Upper lobe of left lung (tissue), 6 donors: ENCODE measurements around the gene TLCD2. TPM values are rescaled to one million over a fixed set of nuclear protein-coding genes. Genes with fewer than 3 reads are reported as not detected.

ENCODE experiments used
- ATAC-seq, 2 donors: fragments of 200-7000 bp; cut with Tn5 transposase; one replicate each; pipeline ENCODE4 v1.9.1; 2022; ENCODE audit warnings: mild to moderate bottlenecking in 2 of 2, moderate library complexity in 2 of 2; ENCODE audit not compliant: low FRiP score in 2 of 2
- DNase-seq, 2 donors: peaks; one replicate each; pipeline ENCODE4 v3.0.0-alpha.2; 2019 to 2020
- H3K27ac ChIP-seq, 4 donors: fragments of 200-600 bp; sonication (generic); one replicate each; pipeline ENCODE4 v1.5.1; 2016 to 2019
- H3K27me3 ChIP-seq, 4 donors: fragments of 200-600 bp; sonication (generic); one replicate each; pipeline ENCODE4 v1.5.1; 2017 to 2019
- H3K36me3 ChIP-seq, 4 donors: fragments of 200-600 bp; sonication (generic); one replicate each; pipeline ENCODE4 v1.5.1; 2016 to 2019
- H3K4me1 ChIP-seq, 4 donors: fragments of 200-600 bp; sonication (generic); one replicate each; pipeline ENCODE4 v1.5.1; 2018 to 2019
- H3K4me3 ChIP-seq, 4 donors: fragments of 200-600 bp; sonication (generic); one replicate each; pipeline ENCODE4 v1.5.1; 2017 to 2019; ENCODE audit warnings: mild to moderate bottlenecking in 2 of 4, moderate library complexity in 1 of 4
- H3K9me3 ChIP-seq, 4 donors: fragments of 200-600 bp; sonication (generic); one replicate each; pipeline ENCODE4 v1.5.1; 2018 to 2019
- EP300 ChIP-seq, 4 donors: sonication (generic); formaldehyde crosslinking; IDR thresholded peaks; one replicate each; pipeline ENCODE4 v1.5.1; 2017; ENCODE audit warnings: antibody characterized with exemption in 4 of 4, control low read depth in 2 of 4
- POLR2A ChIP-seq, 4 donors: fragments of 450-650 bp; IDR thresholded peaks; one replicate each; pipeline ENCODE4 v1.5.1; 2016 to 2017; ENCODE audit warnings: antibody characterized with exemption in 4 of 4, mild to moderate bottlenecking in 2 of 4
- POLR2AphosphoS5 ChIP-seq, 2 donors: sonication (generic); formaldehyde crosslinking; IDR thresholded peaks; one replicate each; pipeline ENCODE4 v1.5.1; 2017; ENCODE audit warnings: antibody characterized with exemption in 2 of 2
- WGBS, 2 donors: methylation state at CpG; one replicate each; pipeline ENCODE4 v1.1.5; 2017 to 2018; 5-methylcytosine and 5-hydroxymethylcytosine counted together
- total RNA-seq, 6 donors: library from RNA; depleted of rRNA in 4 of 6; stranded (reverse); fragments of >200 nt in 4 of 6; gene quantifications; one replicate each; pipeline versions ENCODE4 v1.1.0 to v1.2.1, GENCODE V29; 2016 to 2021
- TF ChIP-seq, protein P1 (sequence below), 6 experiments: fragments of 450-650 bp in 4 of 6; fragments of 200-600 bp in 2 of 6; sonication (generic) in 2 of 6; IDR thresholded peaks; one replicate each; pipeline ENCODE4 v1.5.1; 2016 to 2019; ENCODE audit warnings: antibody characterized with exemption in 6 of 6
- donor health status: DM: no; HTN: no; CAD: no; lungs with moderate emphysema.
- donor health status: DM: no; HTN: yes; CAD: no; lungs with severe emphysema.

TLCD2 gene
- total RNA-seq, 6 donors from 2014 or later = 11.3 to 24.7 (median 14.9) TPM

DNA sequence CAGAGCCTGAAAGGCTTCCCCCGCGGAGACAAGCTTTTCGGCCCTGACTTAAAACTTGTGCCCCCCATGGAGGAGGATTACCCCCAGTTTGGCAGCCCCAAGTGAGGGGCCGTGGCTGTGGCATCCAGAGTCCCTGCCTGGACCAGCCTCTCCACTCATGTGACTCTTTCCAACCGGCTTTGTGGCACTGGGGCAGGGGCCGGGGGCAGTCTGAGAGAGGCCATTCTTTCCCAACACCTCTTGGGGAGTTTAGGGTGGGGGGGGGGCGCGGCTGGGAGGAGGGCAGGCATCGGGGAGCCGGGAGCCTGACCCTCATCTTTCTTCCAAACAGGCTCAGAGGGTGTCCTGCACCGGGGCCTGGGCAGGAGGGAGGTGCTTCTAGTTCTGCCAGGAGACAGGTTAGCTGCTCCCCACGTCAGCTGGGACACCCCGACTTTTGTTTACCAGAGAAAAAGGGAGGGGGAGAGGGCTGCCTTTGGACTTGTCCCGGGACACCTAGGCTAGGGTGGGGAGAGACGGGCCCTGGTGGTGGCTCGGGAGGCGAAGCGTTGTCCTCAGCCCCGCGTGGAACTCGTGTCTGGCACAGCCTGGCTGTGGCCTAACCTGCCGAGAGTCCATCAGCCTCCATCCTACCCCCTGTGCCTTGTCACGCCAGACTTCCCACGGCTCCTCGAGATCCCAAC, 44.4 kb upstream of the TLCD2 start:
- 66 to 69% methylated on average over 18 to 22 of the region's 25 CpGs for WGBS, 2 donors
- peak in 1 of 2 donors; percentile 69 for DNase-seq
- TF ChIP-seq, protein P1, sequence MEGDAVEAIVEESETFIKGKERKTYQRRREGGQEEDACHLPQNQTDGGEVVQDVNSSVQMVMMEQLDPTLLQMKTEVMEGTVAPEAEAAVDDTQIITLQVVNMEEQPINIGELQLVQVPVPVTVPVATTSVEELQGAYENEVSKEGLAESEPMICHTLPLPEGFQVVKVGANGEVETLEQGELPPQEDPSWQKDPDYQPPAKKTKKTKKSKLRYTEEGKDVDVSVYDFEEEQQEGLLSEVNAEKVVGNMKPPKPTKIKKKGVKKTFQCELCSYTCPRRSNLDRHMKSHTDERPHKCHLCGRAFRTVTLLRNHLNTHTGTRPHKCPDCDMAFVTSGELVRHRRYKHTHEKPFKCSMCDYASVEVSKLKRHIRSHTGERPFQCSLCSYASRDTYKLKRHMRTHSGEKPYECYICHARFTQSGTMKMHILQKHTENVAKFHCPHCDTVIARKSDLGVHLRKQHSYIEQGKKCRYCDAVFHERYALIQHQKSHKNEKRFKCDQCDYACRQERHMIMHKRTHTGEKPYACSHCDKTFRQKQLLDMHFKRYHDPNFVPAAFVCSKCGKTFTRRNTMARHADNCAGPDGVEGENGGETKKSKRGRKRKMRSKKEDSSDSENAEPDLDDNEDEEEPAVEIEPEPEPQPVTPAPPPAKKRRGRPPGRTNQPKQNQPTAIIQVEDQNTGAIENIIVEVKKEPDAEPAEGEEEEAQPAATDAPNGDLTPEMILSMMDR (IDR thresholded peaks at IDR 0.05) = no peak
- TF ChIP-seq EP300 (IDR thresholded peaks at IDR 0.05) (no peak), POLR2A (IDR thresholded peaks at IDR 0.05) (peak in 1 of 4 donors; percentile 26)
- H3K36me3 ChIP-seq = no peaks in the 10 kb centered on the region
- H3K9me3 ChIP-seq = no peaks in the 10 kb centered on the region
- no peaks in the 10 kb centered on the region for H3K27me3 ChIP-seq
- H3K4me3 ChIP-seq = peak overlapping the region in 2 of 4 donors; percentile 39 to 48
- H3K27ac ChIP-seq = peak overlapping the region in 2 of 4 donors; percentile 73 to 97
- peaks cover 6 to 45% (median 25%) of the 10 kb centered on the region in 4 donors for H3K4me1 ChIP-seq
- no peak for ATAC-seq

DNA sequence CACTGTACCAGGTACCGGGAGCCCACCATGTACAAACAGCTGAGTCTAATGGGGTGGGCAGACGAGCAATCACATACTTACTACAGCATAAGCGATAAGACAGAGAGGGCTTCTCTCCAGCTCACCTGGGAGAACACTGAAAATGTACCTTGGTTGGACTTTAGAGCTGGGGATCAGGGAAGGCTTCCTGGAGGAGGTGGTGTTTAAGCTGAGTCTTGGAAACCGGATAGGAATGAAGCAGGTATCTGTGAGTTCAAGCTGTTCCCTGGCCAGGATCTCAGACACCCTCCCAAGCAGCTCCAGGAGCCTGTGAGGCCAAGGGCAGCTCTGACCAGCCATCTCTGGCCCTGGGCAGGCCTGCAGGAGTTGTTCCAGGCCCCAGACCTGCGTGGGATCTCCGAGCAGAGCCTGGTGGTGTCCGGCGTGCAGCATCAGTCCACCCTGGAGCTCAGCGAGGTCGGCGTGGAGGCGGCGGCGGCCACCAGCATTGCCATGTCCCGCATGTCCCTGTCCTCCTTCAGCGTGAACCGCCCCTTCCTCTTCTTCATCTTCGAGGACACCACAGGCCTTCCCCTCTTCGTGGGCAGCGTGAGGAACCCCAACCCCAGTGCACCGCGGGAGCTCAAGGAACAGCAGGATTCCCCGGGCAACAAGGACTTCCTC, 43.7 kb upstream of the TLCD2 start:
- ATAC-seq = no peak
- peak overlapping the region in 2 of 4 donors; percentile 39 to 48 for H3K4me3 ChIP-seq
- H3K4me1 ChIP-seq = peaks cover 6 to 41% (median 25%) of the 10 kb centered on the region in 4 donors

DNA sequence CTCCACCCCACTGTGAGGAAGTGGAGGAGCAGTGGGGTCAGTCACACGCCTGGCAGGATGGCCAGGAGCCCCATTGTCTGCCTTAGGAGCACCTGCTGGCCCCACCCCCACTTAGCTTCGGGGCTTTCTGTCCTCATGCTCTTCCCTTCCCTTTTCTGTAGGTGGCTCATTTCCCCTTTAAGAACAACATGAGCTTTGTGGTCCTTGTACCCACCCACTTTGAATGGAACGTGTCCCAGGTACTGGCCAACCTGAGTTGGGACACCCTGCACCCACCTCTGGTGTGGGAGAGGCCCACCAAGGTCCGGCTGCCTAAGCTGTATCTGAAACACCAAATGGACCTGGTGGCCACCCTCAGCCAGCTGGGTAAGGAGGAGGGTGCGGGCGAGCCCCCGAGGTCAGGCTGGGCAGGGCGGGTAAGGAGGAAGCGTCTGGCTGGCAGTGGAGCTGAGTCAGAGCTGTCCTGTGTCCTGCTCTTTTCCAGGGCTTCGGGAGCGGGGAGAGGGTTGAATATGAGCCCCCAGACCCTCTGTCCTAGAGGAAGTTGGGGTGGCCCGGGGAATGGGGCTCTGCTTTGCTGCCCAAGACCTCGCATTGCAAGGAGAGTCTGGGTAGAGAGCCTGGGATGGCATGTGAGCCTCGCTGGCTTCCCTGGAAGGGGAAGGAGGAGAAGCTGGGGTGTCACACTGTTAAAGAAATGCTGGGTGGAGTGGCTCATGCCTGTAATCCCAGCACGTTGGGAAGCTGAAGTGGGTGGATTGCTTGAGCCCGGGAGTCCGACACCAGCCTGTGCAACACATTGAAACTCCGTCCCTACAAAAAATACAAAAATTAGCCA, 42.5 kb upstream of the TLCD2 start:
- WGBS, 2 donors = 45 to 59% methylated on average over 16 to 18 of the region's 18 CpGs
- peak; percentile 64 to 77 for ATAC-seq

More for the DNA sequence above, 43.7 kb upstream of the TLCD2 start:
- no peaks in the 10 kb centered on the region for H3K36me3 ChIP-seq
- H3K9me3 ChIP-seq = no peaks in the 10 kb centered on the region
- H3K27me3 ChIP-seq = no peaks in the 10 kb centered on the region
- 74 to 93% methylated on average over 3 to 23 of the region's 23 CpGs for WGBS, 2 donors
- TF ChIP-seq POLR2AphosphoS5 (IDR thresholded peaks at IDR 0.05) (no peak), EP300 (IDR thresholded peaks at IDR 0.05) (no peak), POLR2A (IDR thresholded peaks at IDR 0.05) (no peak)
- TF ChIP-seq, protein P1 (IDR thresholded peaks at IDR 0.05) = no peak
- DNase-seq = peak in 1 of 2 donors; percentile 87
- H3K27ac ChIP-seq = peak overlapping the region in 2 of 4 donors; percentile 73 to 97

DNA sequence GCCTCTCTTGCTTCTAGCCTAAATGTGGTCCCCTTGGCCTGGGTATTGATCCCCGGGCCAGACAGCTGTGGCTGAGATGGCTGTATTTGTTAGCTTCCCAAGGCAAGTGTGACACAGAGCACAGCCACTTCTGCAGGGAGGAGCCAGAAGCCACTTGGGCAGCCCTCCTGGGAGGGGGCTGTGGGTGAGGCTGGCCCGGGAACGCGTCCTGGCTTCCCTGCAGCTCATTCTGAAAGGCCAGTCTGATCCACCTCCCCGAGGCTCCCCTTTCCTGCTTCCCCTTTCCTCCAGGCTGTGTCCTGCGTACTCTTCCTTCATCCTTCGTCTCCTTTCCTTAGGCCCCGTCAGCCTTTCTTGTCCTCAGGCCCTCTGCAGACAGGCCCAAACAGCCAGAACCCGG, 40.5 kb upstream of the TLCD2 start:
- H3K27me3 ChIP-seq = no peaks in the 10 kb centered on the region
- TF ChIP-seq POLR2A (IDR thresholded peaks at IDR 0.05) (peak in 1 of 4 donors; percentile 60), POLR2AphosphoS5 (IDR thresholded peaks at IDR 0.05) (no peak), EP300 (IDR thresholded peaks at IDR 0.05) (no peak)
- TF ChIP-seq, protein P1 (IDR thresholded peaks at IDR 0.05) = no peak
- WGBS, 2 donors = 76% methylated on average over 7 to 8 of the region's 9 CpGs
- DNase-seq (peak; percentile 44 to 59), ATAC-seq (peak in 1 of 2 donors; percentile 1)
- no peak overlapping the region for H3K4me3 ChIP-seq
- peak overlapping the region in 2 of 4 donors; percentile 73 to 97 for H3K27ac ChIP-seq
- no peaks in the 10 kb centered on the region for H3K36me3 ChIP-seq
- peaks cover 13 to 63% (median 34%) of the 10 kb centered on the region in 4 donors for H3K4me1 ChIP-seq
- H3K9me3 ChIP-seq = no peaks in the 10 kb centered on the region

More for the DNA sequence above, 42.5 kb upstream of the TLCD2 start:
- no peaks in the 10 kb centered on the region for H3K36me3 ChIP-seq
- no peaks in the 10 kb centered on the region for H3K27me3 ChIP-seq
- peak; percentile 50 to 86 for DNase-seq
- H3K9me3 ChIP-seq = no peaks in the 10 kb centered on the region
- peak overlapping the region in 2 of 4 donors; percentile 39 to 48 for H3K4me3 ChIP-seq
- peaks cover 6 to 43% (median 25%) of the 10 kb centered on the region in 4 donors for H3K4me1 ChIP-seq
- H3K27ac ChIP-seq = peak overlapping the region; percentile 30 to 97 (median 71)
- TF ChIP-seq POLR2A (IDR thresholded peaks at IDR 0.05) (peak in 1 of 4 donors; percentile 89), POLR2AphosphoS5 (IDR thresholded peaks at IDR 0.05) (no peak), EP300 (IDR thresholded peaks at IDR 0.05) (no peak)
- TF ChIP-seq, protein P1 (IDR thresholded peaks at IDR 0.05) = peak in 2 of 6 experiments; percentile 12 to 18
